ENCODE measurements around the gene CPN1. TPM values are rescaled to one million over a fixed set of nuclear protein-coding genes. Genes with fewer than 3 reads are reported as not detected.

The CPN1 gene
- total RNA-seq, 1 experiment from 2014 or later: not detected

- Histone ChIP-seq H3K56ac (ENCODE audit: insufficient read length, low read depth, low read length) (no peak overlapping the region), H2AFZ (ENCODE audit: low read length) (no peak overlapping the region), H3T11ph (ENCODE audit: low read length) (no peak overlapping the region), H2BK5ac (ENCODE audit: insufficient read length, low read length) (no peak overlapping the region), H4K5ac (ENCODE audit: insufficient read length, low read depth, low read length) (no peak overlapping the region), H4K8ac (replicated peaks; ENCODE audit: insufficient read length, low read depth, low read length) (no peak overlapping the region), H4K91ac (ENCODE audit: insufficient read length, low read depth, low read length) (no peak overlapping the region), H2BK12ac (ENCODE audit: insufficient read length, low read depth, low read length) (no peak overlapping the region), H3K4me1 (ENCODE audit: insufficient read depth, low read length) (no peaks in the 10 kb centered on the region; the same call in 1 of the 2 replicates), H3K79me2 (ENCODE audit: insufficient read depth, low read length) (no peaks in the 10 kb centered on the region), H2BK20ac (ENCODE audit: low read depth, low read length, poor library complexity, severe bottlenecking) (no peak overlapping the region), H3K23ac (ENCODE audit: insufficient read length, low read depth, low read length) (no peak overlapping the region), H2BK120ac (ENCODE audit: low read depth, low read length, poor library complexity, severe bottlenecking) (no peak overlapping the region), H2AK5ac (ENCODE audit: insufficient read length, low read length) (no peak overlapping the region), H3K18ac (ENCODE audit: insufficient read length, low read depth, low read length) (no peak overlapping the region), H3K9me3 (ENCODE audit: control insufficient read depth, low read depth, low read length) (no peaks in the 10 kb centered on the region), H2BK15ac (ENCODE audit: low read depth, low read length) (no peak overlapping the region), H3K4ac (ENCODE audit: low read depth, low read length) (no peak overlapping the region), H3K27me3 (ENCODE audit: insufficient read depth, low read length) (no peaks in the 10 kb centered on the region), H3K4me2 (ENCODE audit: insufficient read depth, insufficient read length, low read length) (no peak overlapping the region), H3K27ac (ENCODE audit: insufficient read length, low read depth, low read length) (no peak overlapping the region), H3K14ac (ENCODE audit: insufficient read depth, low read length) (no peak overlapping the region), H3K23me2 (ENCODE audit: insufficient read length, low read depth, low read length, poor library complexity, severe bottlenecking) (no peaks in the 10 kb centered on the region), H4K20me1 (ENCODE audit: control insufficient read depth, insufficient read depth, insufficient read length) (no peaks in the 10 kb centered on the region), H3K79me1 (ENCODE audit: insufficient read depth, low read depth, low read length, poor library complexity, severe bottlenecking) (no peaks in the 10 kb centered on the region), H3K9ac (ENCODE audit: extremely low read depth, insufficient read length, low read length) (no peak overlapping the region)
- peaks cover 13 to 23% of the 10 kb centered on the region in 2 experiments for H3K4me1 Mint-ChIP-seq
- no peaks in the 10 kb centered on the region; the same call in 1 of the 2 replicates for H3K27me3 Mint-ChIP-seq (ENCODE audit: low read depth)
- no peak overlapping the region; a peak in 1 of 7 replicates for H3K27ac Mint-ChIP-seq
- no CpG with 5 or more reads among the region's 5 CpGs for WGBS (ENCODE audit: extremely low coverage, insufficient read length, low lambda C conversion rate)
- H3K36me3 Mint-ChIP-seq (ENCODE audit: insufficient read depth in 1 of 3, low read depth in 3 of 3): peaks cover 0 to 4% (median 2%) of the 10 kb centered on the region in 3 experiments; a peak in 4 of 7 replicates
- H3K4me3 Mint-ChIP-seq: no peak overlapping the region
- DNase-seq: no peak
- H3K9me3 Mint-ChIP-seq: peaks cover 4% of the 10 kb centered on the region in 2 experiments; a peak in 3 of 5 replicates
- TF ChIP-seq, protein P1, sequence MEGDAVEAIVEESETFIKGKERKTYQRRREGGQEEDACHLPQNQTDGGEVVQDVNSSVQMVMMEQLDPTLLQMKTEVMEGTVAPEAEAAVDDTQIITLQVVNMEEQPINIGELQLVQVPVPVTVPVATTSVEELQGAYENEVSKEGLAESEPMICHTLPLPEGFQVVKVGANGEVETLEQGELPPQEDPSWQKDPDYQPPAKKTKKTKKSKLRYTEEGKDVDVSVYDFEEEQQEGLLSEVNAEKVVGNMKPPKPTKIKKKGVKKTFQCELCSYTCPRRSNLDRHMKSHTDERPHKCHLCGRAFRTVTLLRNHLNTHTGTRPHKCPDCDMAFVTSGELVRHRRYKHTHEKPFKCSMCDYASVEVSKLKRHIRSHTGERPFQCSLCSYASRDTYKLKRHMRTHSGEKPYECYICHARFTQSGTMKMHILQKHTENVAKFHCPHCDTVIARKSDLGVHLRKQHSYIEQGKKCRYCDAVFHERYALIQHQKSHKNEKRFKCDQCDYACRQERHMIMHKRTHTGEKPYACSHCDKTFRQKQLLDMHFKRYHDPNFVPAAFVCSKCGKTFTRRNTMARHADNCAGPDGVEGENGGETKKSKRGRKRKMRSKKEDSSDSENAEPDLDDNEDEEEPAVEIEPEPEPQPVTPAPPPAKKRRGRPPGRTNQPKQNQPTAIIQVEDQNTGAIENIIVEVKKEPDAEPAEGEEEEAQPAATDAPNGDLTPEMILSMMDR (conservative IDR thresholded peaks at IDR 0.05): no peak
Measured at GRCh38 chr10:100037758-100038315, 43.8 kb downstream of the CPN1 start.
